Neural cell (in vitro differentiated cells): Measurements from ENCODE around the gene NSMCE1. TPM values are rescaled to one million over a fixed set of nuclear protein-coding genes. Genes with fewer than 3 reads are reported as not detected.

Source experiments
- H2AFZ ChIP-seq: fragments of 200-600, 300-800 bp; sonication (generic), shearing (Covaris generic); 2 replicates; pipeline ENCODE4 v1.6.0; 2014; ENCODE audit warnings: low read depth, mild to moderate bottlenecking, antibody characterized with exemption, low read length, moderate library complexity
- H3F3A ChIP-seq: fragments of 200-600 bp; shearing (Covaris generic); 2 replicates; pipeline ENCODE4 v1.6.1; 2016; ENCODE audit warnings: mild to moderate bottlenecking, moderate library complexity, mixed read lengths, antibody characterized with exemption, low read length; ENCODE audit not compliant: insufficient read depth, poor library complexity, severe bottlenecking
- H3K27ac ChIP-seq: fragments of 200-600, 300-800 bp; sonication (generic), shearing (Covaris generic); 2 replicates; pipeline ENCODE4 v1.5.1; 2014; ENCODE audit warnings: mild to moderate bottlenecking, low read length, moderate library complexity
- H3K27me3 ChIP-seq: fragments of 300-800, 200-600 bp; sonication (generic), shearing (Covaris generic); 2 replicates; pipeline ENCODE4 v1.6.0; 2014; ENCODE audit warnings: mild to moderate bottlenecking, low read depth, low read length, moderate library complexity; ENCODE audit not compliant: insufficient read depth
- H3K36me3 ChIP-seq: fragments of 300-800, 200-600 bp; sonication (generic), shearing (Covaris generic); 2 replicates; pipeline ENCODE4 v1.5.1; 2014; ENCODE audit warnings: mild to moderate bottlenecking, antibody characterized with exemption, low read length, moderate library complexity; ENCODE audit not compliant: insufficient read depth
- H3K4me2 ChIP-seq: fragments of 300-800, 200-600 bp; sonication (generic), shearing (Covaris generic); 2 replicates; pipeline ENCODE4 v1.6.0; 2014; ENCODE audit warnings: mild to moderate bottlenecking, low read length
- H3K4me3 ChIP-seq: fragments of 300-800, 200-600 bp; sonication (generic), shearing (Covaris generic); 2 replicates; pipeline ENCODE4 v1.5.1; 2014; ENCODE audit warnings: mild to moderate bottlenecking, low read length, moderate library complexity
- H3K79me2 ChIP-seq: fragments of 200-600 bp; shearing (Covaris generic); replicated peaks from 2 replicates; pipeline ENCODE4 v1.6.0; 2014; ENCODE audit warnings: mild to moderate bottlenecking, low read length, moderate library complexity; ENCODE audit not compliant: insufficient read depth
- H3K9ac ChIP-seq: fragments of 300-800, 200-600 bp; sonication (generic), shearing (Covaris generic); 2 replicates; pipeline ENCODE4 v1.6.1; 2016; ENCODE audit warnings: mild to moderate bottlenecking, low read length, mixed read lengths
- H3K9me2 ChIP-seq: fragments of 200-600 bp; shearing (Covaris generic); 2 replicates; pipeline ENCODE4 v1.6.1; 2016; ENCODE audit warnings: mild to moderate bottlenecking, low read length, mixed read lengths; ENCODE audit not compliant: insufficient read depth
- H3K9me3 ChIP-seq: fragments of 200-600, 300-800 bp; sonication (generic), shearing (Covaris generic); 2 replicates; pipeline ENCODE4 v1.6.1; 2016; ENCODE audit warnings: mild to moderate bottlenecking, mixed run types, low read length, moderate library complexity, mixed read lengths
- H4K20me1 ChIP-seq: fragments of 200-600 bp; shearing (Covaris generic); 2 replicates; pipeline ENCODE4 v1.6.1; 2016; ENCODE audit warnings: mild to moderate bottlenecking, mixed run types; ENCODE audit not compliant: insufficient read depth
- CTCF ChIP-seq: fragments of 450-650 bp; IDR thresholded peaks from 2 replicates; pipeline ENCODE4 v1.5.1; 2014; ENCODE audit warnings: antibody characterized with exemption, mild to moderate bottlenecking, moderate library complexity; ENCODE audit not compliant: poor library complexity, severe bottlenecking
- EP300 ChIP-seq: fragments of 450-650 bp; conservative IDR thresholded peaks from 2 replicates; pipeline ENCODE4 v1.6.1; 2014; ENCODE audit warnings: antibody characterized with exemption, mild to moderate bottlenecking, moderate library complexity; ENCODE audit not compliant: poor library complexity, severe bottlenecking
- EZH2 ChIP-seq: fragments of 200-600, 300-800 bp; shearing (Covaris generic), sonication (generic); IDR thresholded peaks from 2 replicates; pipeline ENCODE4 v1.6.1; 2014; ENCODE audit warnings: antibody characterized with exemption, low read length, borderline replicate concordance, mild to moderate bottlenecking; ENCODE audit not compliant: insufficient read depth, poor library complexity, severe bottlenecking
- MXI1 ChIP-seq: fragments of 450-650 bp; conservative IDR thresholded peaks from 2 replicates; pipeline ENCODE4 v1.6.1; 2014; ENCODE audit warnings: antibody characterized with exemption, mild to moderate bottlenecking; ENCODE audit not compliant: poor library complexity, severe bottlenecking
- POLR2AphosphoS5 ChIP-seq: IDR thresholded peaks from 2 replicates; pipeline ENCODE4 v1.6.1; 2012
- RAD21 ChIP-seq: fragments of 450-650 bp; conservative IDR thresholded peaks from 2 replicates; pipeline ENCODE4 v1.6.1; 2014; ENCODE audit warnings: antibody characterized with exemption, mild to moderate bottlenecking, moderate library complexity
- REST ChIP-seq: IDR thresholded peaks from 2 replicates; pipeline ENCODE4 v1.6.1; 2012; ENCODE audit warnings: borderline replicate concordance
- SMC3 ChIP-seq: fragments of 450-650 bp; conservative IDR thresholded peaks from 2 replicates; pipeline ENCODE4 v1.6.1; 2014; ENCODE audit warnings: antibody characterized with exemption, mild to moderate bottlenecking, moderate library complexity; ENCODE audit not compliant: poor library complexity
- TAF1 ChIP-seq: IDR thresholded peaks from 2 replicates; pipeline ENCODE4 v1.6.1; 2012; ENCODE audit warnings: low read depth
- polyA plus RNA-seq: library from polyadenylated mRNA; depleted of rRNA; stranded (reverse); fragments of >200 nt; gene quantifications from 2 replicates; pipeline ENCODE4 v1.2.3, GENCODE V29; 2014

NSMCE1 gene
- polyA plus RNA-seq, 1 donor from 2014 or later = 11.5 TPM

- Histone ChIP-seq H3K79me2 (no peaks in the 10 kb centered on the region), H3K4me2 (no peak overlapping the region), H2AFZ (no peak overlapping the region), H3K9ac (no peak overlapping the region), H4K20me1 (no peaks in the 10 kb centered on the region), H3F3A (no peaks in the 10 kb centered on the region), H3K4me3 (no peak overlapping the region), H3K27me3 (no peaks in the 10 kb centered on the region), H3K9me3 (no peaks in the 10 kb centered on the region), H3K27ac (no peak overlapping the region), H3K36me3 (no peaks in the 10 kb centered on the region), H3K9me2 (no peaks in the 10 kb centered on the region)
- TF ChIP-seq REST = no peak
- no peak for TF ChIP-seq SMC3
- TF ChIP-seq TAF1 = no peak
- TF ChIP-seq EZH2 = no peak
- TF ChIP-seq RAD21 = no peak
- TF ChIP-seq MXI1 = no peak
- no peak for TF ChIP-seq EP300
- TF ChIP-seq POLR2AphosphoS5 = no peak
- TF ChIP-seq CTCF = no peak
Observed at GRCh38 chr16:27304102-27304501, 35.5 kb upstream of the NSMCE1 start.

- no peaks in the 10 kb centered on the region for H3K9me3 ChIP-seq
- no peaks in the 10 kb centered on the region for H3K79me2 ChIP-seq
- no peaks in the 10 kb centered on the region for H3F3A ChIP-seq
- no peak overlapping the region for H3K27ac ChIP-seq
- H3K36me3 ChIP-seq = no peaks in the 10 kb centered on the region
- H3K27me3 ChIP-seq = no peaks in the 10 kb centered on the region
- H3K4me2 ChIP-seq = no peak overlapping the region
- H2AFZ ChIP-seq = no peak overlapping the region
- no peak overlapping the region for H3K9ac ChIP-seq
- no peaks in the 10 kb centered on the region for H4K20me1 ChIP-seq
- no peak for TF ChIP-seq MXI1
- TF ChIP-seq TAF1 = no peak
- TF ChIP-seq EZH2 = no peak
- no peak for TF ChIP-seq SMC3
- TF ChIP-seq CTCF = no peak
- no peak for TF ChIP-seq RAD21
- no peak for TF ChIP-seq POLR2AphosphoS5
- no peak for TF ChIP-seq REST
- TF ChIP-seq EP300 = no peak
- no peak overlapping the region for H3K4me3 ChIP-seq
- H3K9me2 ChIP-seq = no peaks in the 10 kb centered on the region
Observed at GRCh38 chr16:27303256-27304100, 34.9 kb upstream of the NSMCE1 start.
